HG03097 (cell line): ENCODE data around the gene LMNA.
"Not testable (repeated sequence)": the region's sequence is repeated elsewhere in the genome, so short reads cannot be mapped to it uniquely, and the experiment has no call there.

Experiments
- ATAC-seq: cut with Tn5 transposase; IDR thresholded peaks from one replicate; pipeline ENCODE4 v1.9.1; 2021; ENCODE audit not compliant: unreplicated experiment, low FRiP score

LMNA gene

GRCh38 chr1:156103521-156103947, 11.0 kb upstream of the LMNA start:
- no peak for ATAC-seq

DNA sequence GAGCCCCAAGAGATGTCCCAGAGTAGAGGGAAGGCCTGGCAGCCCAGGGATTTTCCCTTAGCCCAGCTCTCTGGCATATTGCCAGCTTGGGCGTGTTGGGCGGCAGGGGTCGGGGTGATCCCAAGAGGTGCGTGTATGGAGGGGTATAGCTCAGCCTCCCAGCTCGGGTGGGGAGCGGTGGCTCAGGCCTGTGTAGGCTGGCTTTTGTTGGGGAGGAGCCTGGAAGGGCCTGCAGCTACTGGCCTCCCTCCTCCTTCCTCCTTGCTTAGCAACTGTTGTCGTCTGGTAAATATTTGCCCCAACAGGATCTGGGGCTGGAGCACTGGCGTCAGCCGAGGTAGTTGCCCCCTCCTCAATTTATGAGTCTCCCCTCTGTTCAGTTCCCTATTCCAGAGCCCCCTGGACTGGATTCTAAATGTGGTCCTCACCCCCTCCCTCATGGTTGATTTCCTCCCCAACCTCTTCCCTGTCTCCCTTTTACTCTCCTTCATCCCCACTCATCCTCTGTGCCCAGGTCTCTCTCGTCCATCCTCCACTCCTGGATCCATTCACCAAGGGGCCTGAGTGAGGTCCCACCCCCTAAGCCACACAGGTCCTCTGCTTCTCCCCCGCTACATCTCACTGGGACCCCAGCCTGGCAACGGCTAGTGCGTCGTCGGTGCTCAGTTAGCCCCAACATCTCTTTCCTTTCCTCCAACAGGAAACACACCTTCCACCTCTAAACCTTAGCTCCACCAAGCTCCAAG, 10.3 kb upstream of the LMNA start:
- ATAC-seq: no peak

DNA sequence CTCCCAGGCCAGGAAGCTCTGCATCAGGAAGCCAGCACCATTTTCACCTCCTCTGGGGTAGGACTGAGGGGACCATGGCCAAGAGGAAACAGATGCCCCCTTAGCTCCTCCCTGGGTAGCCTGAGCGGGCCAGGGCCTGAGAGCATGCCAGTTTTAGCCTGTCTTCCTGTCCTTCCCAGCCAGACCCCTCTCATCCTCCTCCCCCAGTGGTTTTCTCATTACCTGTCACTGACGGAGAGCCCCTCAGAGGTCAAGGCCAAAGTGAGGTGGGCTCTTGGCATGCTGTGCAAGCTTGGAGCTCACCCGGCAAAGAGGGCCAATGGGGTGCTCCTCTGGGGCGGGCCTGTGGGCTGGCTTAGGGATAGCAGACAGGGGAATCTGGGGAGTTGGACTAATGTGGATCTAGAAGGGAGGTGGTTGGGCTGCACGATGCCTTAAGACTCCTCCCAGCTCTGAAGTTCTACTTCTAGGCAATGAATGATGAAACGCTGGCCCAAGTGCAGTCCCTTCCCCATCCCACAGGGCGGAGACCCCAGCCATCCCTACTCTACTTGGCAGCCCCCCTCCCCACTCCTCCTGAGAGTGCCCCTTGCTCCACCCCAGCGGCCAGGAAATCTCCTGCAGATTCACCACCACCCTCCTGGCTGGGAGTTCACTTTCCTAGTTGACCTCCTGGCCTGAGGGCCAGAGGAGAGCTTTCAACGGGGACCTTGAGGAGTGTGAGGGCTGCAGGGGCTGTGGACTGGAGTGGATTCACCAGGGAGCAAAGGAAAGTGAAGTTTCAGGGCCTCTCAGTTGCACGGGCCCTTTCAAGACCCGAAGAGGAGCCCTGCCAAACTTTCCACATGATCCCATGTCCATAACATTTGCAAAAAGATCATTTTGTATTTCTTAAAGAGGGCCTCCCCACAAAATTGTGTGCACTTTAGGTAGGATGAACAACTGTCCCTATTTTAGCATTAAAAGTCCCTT, 9.4 kb upstream of the LMNA start:
- no peak for ATAC-seq

DNA sequence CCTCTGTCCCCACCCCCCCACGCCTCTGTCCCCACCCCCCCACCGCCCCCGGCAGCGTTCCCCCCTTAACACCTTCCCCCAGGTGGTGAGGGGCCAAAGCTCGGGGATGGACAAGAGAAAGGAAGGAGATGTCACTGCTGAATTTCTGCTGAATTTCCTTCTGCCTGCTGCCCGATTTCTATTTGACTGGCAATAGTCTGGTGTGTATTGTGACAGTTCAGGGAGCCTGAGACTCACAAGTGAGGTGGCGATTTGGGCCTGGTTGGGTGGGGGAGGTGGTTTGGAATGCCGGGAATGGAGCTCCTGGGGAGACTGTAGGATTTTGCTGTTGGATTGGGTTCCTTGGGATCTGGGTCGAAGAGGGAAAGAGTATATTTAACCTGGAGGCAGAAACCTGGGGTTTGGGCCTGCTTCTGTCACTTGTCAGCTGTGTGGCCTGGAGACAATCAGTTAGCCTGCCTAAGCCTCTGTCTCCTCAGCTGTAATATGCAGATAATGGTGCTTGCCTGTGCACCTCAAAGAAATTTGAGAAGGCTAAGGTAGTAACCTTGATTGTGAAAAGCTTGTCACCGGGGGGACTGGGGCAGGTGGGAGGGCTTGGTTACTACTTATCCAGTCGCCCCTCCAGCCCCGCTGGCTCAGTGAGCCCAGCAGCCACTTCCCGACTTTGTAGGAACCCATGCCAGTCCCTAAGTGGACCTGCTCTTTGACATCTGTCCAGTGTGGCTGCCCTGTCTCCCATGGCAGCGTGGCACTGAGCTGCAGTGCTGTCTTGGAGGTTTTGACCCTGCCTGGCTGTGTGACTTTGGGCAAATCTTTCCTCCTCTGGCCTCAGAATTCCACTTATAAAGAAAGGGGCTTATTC, 7.7 kb upstream of the LMNA start:
- no peak for ATAC-seq

- no peak for ATAC-seq
Measured at GRCh38 chr1:156108057-156108456, 6.5 kb upstream of the LMNA start.

DNA sequence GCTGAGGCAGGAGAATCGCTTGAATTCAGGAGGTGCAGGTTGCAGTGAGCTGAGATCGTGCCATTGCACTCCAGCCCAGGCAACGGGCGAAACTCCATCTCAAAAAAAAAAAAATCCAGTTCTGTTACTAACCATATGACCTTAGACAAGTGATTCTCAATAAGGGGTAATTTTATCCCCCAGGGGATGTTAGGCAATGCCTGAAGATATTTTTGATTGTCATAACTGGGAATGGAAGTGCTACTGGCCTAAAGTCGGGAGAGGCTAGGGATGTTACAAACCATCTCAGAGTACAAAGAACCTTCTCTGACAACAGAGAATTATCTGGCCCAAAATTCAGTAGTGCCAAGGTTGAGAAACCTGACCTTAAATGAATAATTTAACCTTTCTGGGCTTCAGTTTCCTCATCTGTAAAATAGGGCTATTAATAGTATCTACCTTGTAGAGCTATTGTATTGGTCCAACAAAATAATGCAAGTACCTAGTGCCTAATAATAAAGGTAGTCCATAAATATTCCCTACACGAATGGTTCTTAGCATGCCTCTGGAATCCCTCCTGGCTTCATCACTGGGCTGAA, 5.8 kb upstream of the LMNA start:
- no peak for ATAC-seq

DNA sequence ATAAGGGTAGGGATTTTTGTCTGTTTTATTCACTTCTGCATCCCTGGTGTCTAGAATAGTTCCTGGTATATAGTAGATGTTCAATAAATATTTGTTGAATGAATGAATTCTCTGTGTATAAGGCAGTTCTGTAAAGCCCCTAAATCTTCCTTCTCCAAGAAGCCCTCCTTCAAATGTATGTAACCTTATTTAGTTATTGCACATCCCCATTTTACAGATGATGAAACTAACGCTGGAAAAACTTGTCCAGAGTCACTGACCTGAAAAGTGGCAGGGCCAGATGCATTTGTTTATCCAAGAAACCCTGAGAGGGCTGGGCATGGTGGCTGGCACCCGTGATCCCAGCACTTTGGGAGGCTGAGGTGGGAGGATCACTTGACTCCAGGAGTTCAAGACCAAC, 4.3 kb upstream of the LMNA start:
- no peak for ATAC-seq

GRCh38 chr1:156111355-156111962, 3.1 kb upstream of the LMNA start:
- no peak for ATAC-seq

- no peak for ATAC-seq
Measured at GRCh38 chr1:156112276-156113137, 2.0 kb upstream of the LMNA start.

DNA sequence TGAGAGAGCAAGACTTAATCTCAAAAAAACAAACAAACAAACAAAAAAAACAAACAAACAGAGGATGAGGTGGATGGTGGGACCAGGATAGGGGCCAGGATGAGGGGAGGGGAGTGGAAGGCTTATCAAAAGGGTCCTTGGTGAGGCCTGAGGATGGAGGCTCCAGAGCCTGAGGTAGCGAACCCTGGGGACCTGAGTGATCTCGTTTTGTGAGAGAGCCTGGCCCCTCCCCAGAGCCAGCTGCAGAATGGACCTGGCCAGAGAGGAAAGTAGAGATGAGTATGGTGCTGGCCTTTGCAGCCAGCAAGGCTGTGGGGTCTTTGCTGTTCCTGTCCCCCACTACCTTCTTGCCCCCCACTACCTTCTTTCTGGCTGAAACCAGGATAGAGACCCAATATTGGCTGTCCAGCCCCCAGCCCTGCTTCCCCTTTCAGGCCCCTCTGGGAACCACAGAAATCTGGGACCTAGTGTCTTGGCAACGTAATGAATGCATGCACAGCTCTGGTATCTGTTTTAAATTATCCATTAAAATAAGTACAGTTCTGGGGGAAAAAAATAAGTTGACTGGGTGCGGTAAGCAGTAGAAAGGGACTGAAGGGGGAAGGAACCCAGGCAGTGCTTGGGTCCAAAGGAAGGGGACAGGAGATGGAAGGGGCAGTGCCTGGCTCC, 1.1 kb upstream of the LMNA start:
- no peak for ATAC-seq

GRCh38 chr1:156114919-156115513, 505 bp downstream of the LMNA start:
- ATAC-seq: no peak

- no peak for ATAC-seq
Measured at GRCh38 chr1:156115514-156116374, 1.2 kb downstream of the LMNA start.

DNA sequence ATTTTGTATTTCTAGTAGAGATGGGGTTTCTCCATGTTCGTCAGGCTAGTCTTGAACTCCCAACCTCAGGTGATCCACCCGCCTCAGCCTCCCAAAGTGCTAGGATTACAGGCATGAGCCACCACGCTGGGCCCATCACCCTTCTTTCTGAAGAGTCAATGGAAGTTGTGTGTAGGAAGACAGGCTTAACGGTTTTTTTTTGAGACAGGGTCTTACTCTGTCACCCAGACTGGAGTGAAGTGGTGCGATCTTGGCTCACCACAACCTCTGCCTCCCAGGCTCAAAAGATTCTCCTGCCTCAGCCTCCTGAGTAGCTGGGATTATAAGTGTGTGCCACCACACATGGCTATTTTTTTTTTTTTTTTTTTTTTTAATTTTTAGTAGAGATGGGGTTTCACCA, 2.2 kb downstream of the LMNA start:
- ATAC-seq: not testable (repeated sequence)

- no peak for ATAC-seq
Measured at GRCh38 chr1:156117414-156118176, 3.1 kb downstream of the LMNA start.

GRCh38 chr1:156118177-156118868, 3.8 kb downstream of the LMNA start:
- no peak for ATAC-seq
